Lower leg skin (tissue), 4 donors: ENCODE results near the gene CACNG3. TPM values are rescaled to one million over a fixed set of nuclear protein-coding genes. Genes with fewer than 3 reads are reported as not detected.
"Not testable (repeated sequence)": the region's sequence is repeated elsewhere in the genome, so short reads cannot be mapped to it uniquely, and the experiment has no call there.

Source experiments
- DNase-seq, 2 donors: peaks; one replicate each; pipeline ENCODE4 v3.0.0-alpha.2; 2019; ENCODE audit warnings: low spot score in 2 of 2
- H3K4me3 ChIP-seq: fragments of 200-600 bp; sonication (generic); 2 replicates; pipeline ENCODE4 v1.5.1; 2017; ENCODE audit warnings: mild to moderate bottlenecking, low read depth; ENCODE audit not compliant: poor library complexity, severe bottlenecking
- CTCF ChIP-seq, 3 donors: fragments of 450-650 bp; IDR thresholded peaks; one replicate each; pipeline ENCODE4 v1.5.1; 2016; ENCODE audit warnings: antibody characterized with exemption in 3 of 3, mild to moderate bottlenecking in 3 of 3, moderate library complexity in 2 of 3
- POLR2A ChIP-seq, 2 donors: fragments of 450-650 bp; IDR thresholded peaks; one replicate each; pipeline ENCODE4 v1.6.1; 2016 to 2017; ENCODE audit warnings: antibody characterized with exemption in 2 of 2, mild to moderate bottlenecking in 1 of 2, moderate library complexity in 1 of 2
- WGBS, 2 donors: methylation state at CpG; one replicate each; pipeline ENCODE4 v1.1.5; 2018; 5-methylcytosine and 5-hydroxymethylcytosine counted together
- intact Hi-C: fragments of 100-400 bp; cut with DNase I; formaldehyde crosslinking; loops from one replicate; pipeline ENCODE4 v1.15.0; 2023; ENCODE audit warnings: low total_unique reads
- total RNA-seq, 4 donors: library from RNA; depleted of rRNA; stranded (reverse); fragments of >200 nt; gene quantifications; one replicate each; pipeline ENCODE4 v1.1.0, GENCODE V29; 2016

The CACNG3 gene
- total RNA-seq, 4 donors from 2014 or later = not detected

DNA sequence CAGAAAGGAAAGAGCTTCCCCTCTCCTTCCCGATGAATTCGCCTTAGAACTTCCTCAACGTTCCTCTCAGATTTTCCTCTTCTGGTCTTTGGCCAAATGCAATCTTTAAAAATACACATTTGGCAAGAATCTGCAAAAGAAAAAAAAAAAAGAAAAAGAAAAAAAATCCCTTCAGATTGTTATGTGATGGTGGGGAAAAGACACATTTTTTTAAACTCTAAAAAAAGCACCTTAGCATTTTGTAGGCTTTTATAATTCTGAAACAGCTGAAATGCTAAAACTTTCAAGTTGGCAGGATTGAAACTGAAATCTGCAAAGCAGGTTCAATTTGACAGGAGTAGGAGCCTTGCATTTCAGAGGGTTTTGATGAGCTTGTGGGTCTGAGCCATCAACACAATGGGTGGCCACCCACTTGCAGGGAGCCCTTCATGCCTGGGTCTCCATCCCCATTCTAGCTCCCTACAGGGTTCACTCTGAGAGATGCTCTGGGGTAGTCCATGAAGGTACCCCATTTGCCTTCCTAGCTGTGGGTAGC lies 33.1 kb downstream of the CACNG3 start:
- TF ChIP-seq POLR2A (IDR thresholded peaks at IDR 0.05) (no peak), CTCF (IDR thresholded peaks at IDR 0.05) (no peak)
- WGBS, 2 donors = 62 to 63% methylated on average over 3 of the region's 3 CpGs
- peak in 1 of 2 donors; percentile 29 for DNase-seq
- H3K4me3 ChIP-seq = no peak overlapping the region
- intact Hi-C loops = no loop called here

DNA sequence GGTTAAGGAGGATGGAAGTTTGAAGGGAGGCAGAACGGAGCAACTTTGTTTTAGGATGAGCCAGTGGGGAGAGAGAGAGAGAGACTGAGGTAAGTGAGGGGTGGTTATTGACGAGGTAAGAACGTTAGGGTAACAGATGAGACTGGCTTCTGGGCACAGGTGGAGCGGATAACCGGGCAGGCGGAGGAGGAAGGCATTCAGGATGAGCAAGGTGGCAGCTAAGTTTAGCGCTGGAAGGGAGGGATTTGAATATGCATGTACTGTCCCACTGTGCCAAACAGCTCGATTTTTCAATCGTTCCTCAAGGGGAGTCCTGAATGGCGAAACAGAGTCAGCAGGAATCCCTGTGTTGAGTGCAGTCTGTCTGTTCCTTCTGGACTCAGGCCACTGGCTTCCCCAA lies 35.8 kb downstream of the CACNG3 start:
- WGBS, 2 donors = 50 to 53% methylated on average over 10 of the region's 10 CpGs
- DNase-seq = peak in 1 of 2 donors; percentile 36

GRCh38 chr16:24294131-24294530 lies 38.0 kb downstream of the CACNG3 start:
- no peak overlapping the region for H3K4me3 ChIP-seq
- intact Hi-C loops = no loop called here
- DNase-seq = peak in 1 of 2 donors; percentile 77
- TF ChIP-seq POLR2A (IDR thresholded peaks at IDR 0.05) (no peak), CTCF (IDR thresholded peaks at IDR 0.05) (no peak)
- WGBS, 2 donors = 81 to 84% methylated on average over 7 of the region's 7 CpGs

More for the DNA sequence above, 35.8 kb downstream of the CACNG3 start:
- intact Hi-C loops = no loop called here
- no peak overlapping the region for H3K4me3 ChIP-seq
- TF ChIP-seq POLR2A (IDR thresholded peaks at IDR 0.05) (no peak), CTCF (IDR thresholded peaks at IDR 0.05) (no peak)

- H3K4me3 ChIP-seq = no peak overlapping the region
- intact Hi-C loops = no loop called here
- WGBS, 2 donors = 56 to 62% methylated on average over 3 of the region's 3 CpGs
- TF ChIP-seq POLR2A (IDR thresholded peaks at IDR 0.05) = no peak
- TF ChIP-seq CTCF (IDR thresholded peaks at IDR 0.05) = no peak
- no peak for DNase-seq
Measured at GRCh38 chr16:24297375-24297774, 41.2 kb downstream of the CACNG3 start.

- WGBS, 2 donors = 78 to 80% methylated on average over 5 of the region's 5 CpGs
- no peak for DNase-seq
- TF ChIP-seq CTCF (IDR thresholded peaks at IDR 0.05) (no peak), POLR2A (IDR thresholded peaks at IDR 0.05) (no peak)
- no peak overlapping the region for H3K4me3 ChIP-seq
- intact Hi-C loops = no loop called here
Measured at GRCh38 chr16:24298548-24299167, 42.5 kb downstream of the CACNG3 start.

DNA sequence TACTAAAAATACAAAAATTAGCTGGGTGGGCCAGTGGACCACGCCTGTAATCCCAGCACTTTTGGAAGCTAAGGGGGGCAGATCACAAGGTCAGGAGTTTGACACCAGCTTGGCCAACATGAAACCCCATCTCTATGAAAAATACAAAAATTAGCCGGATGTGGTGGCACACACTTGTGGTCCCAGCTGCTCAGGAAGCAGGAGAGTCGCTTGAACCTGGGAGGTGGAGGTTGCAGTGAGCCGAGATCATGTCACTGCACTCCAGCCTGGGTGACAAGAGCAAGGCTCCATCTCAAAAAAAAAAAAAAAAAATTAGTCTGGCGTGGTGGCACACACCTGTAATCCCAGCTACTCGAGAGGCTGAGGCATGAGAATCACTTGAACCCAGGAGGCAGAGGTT lies 44.6 kb downstream of the CACNG3 start:
- intact Hi-C loops, H3K4me3 ChIP-seq: not testable (repeated sequence)
- WGBS, 2 donors = 79 to 84% methylated on average over 6 of the region's 6 CpGs
- peak in 1 of 2 donors; percentile 5 for DNase-seq
